ENCODE data around the gene SNORC.
A peak's percentile ranks its signal among the peaks of the same experiment; 100 is the strongest.

The SNORC gene

GRCh38 chr2:232852676-232853075, 17.4 kb upstream of the SNORC start:
- DNase-seq (ENCODE audit: low read depth), result no peak
- TF ChIP-seq, protein P1, sequence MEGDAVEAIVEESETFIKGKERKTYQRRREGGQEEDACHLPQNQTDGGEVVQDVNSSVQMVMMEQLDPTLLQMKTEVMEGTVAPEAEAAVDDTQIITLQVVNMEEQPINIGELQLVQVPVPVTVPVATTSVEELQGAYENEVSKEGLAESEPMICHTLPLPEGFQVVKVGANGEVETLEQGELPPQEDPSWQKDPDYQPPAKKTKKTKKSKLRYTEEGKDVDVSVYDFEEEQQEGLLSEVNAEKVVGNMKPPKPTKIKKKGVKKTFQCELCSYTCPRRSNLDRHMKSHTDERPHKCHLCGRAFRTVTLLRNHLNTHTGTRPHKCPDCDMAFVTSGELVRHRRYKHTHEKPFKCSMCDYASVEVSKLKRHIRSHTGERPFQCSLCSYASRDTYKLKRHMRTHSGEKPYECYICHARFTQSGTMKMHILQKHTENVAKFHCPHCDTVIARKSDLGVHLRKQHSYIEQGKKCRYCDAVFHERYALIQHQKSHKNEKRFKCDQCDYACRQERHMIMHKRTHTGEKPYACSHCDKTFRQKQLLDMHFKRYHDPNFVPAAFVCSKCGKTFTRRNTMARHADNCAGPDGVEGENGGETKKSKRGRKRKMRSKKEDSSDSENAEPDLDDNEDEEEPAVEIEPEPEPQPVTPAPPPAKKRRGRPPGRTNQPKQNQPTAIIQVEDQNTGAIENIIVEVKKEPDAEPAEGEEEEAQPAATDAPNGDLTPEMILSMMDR (conservative IDR thresholded peaks at IDR 0.05; ENCODE audit: control insufficient read depth, insufficient read depth, low read depth, low read length), result no peak
- no peak overlapping the region for H3K4me3 ChIP-seq (ENCODE audit: control insufficient read depth, low read depth, low read length)

DNA sequence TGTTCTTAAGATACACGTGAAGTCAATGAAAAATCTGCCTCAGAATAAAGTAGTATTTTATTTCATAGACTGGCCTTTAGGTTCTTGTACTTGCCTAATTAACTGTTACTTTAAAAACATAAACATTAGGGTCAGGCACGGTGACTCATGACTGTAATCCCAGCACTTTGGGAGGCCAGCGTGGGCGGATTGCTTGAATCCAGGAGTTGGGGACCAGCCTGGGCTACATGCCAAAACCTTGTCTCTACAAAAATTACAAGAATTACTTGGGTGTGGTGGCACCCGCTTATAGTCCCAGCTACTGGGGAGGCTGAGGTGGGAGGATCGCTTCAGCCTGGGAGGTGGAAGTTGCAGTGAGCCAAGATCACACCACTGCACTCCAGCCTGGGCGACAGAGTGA, 16.0 kb upstream of the SNORC start:
- DNase-seq (ENCODE audit: low read depth), result peak; percentile 90
- TF ChIP-seq, protein P1 (conservative IDR thresholded peaks at IDR 0.05; ENCODE audit: control insufficient read depth, insufficient read depth, low read depth, low read length), result no peak
- no peak overlapping the region for H3K4me3 ChIP-seq (ENCODE audit: control insufficient read depth, low read depth, low read length)

DNA sequence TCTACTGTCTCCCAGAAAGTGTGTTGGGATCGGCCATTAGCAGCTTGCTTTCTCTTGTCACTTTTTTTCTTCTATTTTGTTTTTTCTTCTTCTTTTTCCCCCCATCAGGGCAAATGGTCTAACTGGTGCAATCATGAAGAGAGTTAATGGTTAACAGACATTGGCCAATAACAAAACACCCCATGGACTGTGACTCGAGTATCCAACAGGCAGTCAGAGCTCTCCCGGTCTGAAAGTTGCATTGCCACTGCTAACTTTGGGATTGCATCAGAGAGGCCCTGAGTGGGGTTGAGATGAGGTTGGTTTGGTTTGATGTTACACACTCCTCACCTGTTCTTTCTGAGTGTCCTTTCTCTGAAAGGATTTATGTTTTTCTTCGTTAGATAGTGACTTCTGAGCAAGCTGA, 12.9 kb upstream of the SNORC start:
- no peak overlapping the region for H3K4me3 ChIP-seq (ENCODE audit: control insufficient read depth, low read depth, low read length)
- no peak for DNase-seq (ENCODE audit: low read depth)
- TF ChIP-seq, protein P1 (conservative IDR thresholded peaks at IDR 0.05; ENCODE audit: control insufficient read depth, insufficient read depth, low read depth, low read length), result no peak

DNA sequence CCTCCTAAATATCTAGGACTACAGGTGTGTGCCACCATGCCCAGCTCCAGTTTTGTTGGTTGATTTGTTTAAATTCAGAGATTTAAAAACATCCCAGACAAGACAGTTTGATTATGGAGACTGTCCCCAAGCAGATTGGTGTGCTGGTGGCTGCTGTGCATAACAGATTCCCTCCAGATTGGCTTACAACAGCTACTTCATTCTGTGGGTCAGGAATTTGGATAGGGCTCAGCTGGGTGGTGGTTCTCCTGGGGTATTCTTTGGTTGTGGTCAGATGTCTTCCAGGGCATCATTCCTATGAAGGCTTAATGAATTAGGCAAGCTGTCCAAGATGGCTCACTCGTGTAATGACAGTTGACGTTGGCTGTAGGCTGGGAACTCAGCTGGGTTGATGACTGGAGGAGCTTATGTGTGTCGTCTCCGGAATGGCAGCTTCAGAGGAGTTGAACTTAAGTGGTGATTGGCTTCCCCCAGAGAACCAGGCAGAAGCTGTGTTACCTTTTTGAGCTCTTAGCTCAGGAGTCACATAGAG, 10.6 kb upstream of the SNORC start:
- TF ChIP-seq, protein P1 (conservative IDR thresholded peaks at IDR 0.05; ENCODE audit: control insufficient read depth, insufficient read depth, low read depth, low read length), result no peak
- no peak for DNase-seq (ENCODE audit: low read depth)
- H3K4me3 ChIP-seq (ENCODE audit: control insufficient read depth, low read depth, low read length), result no peak overlapping the region

GRCh38 chr2:232860593-232861241, 9.3 kb upstream of the SNORC start:
- DNase-seq (ENCODE audit: low read depth), result no peak
- no peak overlapping the region for H3K4me3 ChIP-seq (ENCODE audit: control insufficient read depth, low read depth, low read length)
- TF ChIP-seq, protein P1 (conservative IDR thresholded peaks at IDR 0.05; ENCODE audit: control insufficient read depth, insufficient read depth, low read depth, low read length), result no peak

- TF ChIP-seq, protein P1 (conservative IDR thresholded peaks at IDR 0.05; ENCODE audit: control insufficient read depth, insufficient read depth, low read depth, low read length), result no peak
- no peak for DNase-seq (ENCODE audit: low read depth)
- H3K4me3 ChIP-seq (ENCODE audit: control insufficient read depth, low read depth, low read length), result no peak overlapping the region
These were observed 8.7 kb upstream of the SNORC start for GRCh38 chr2:232861353-232861752.
